Stimulated activated naive CD4-positive, alpha-beta T cell treated with Interleukin-2 at 50 U/mL for 16 hours (primary cell): ENCODE measurements around the gene POTEG.
"Not testable (repeated sequence)": the region's sequence is repeated elsewhere in the genome, so short reads cannot be mapped to it uniquely, and the experiment has no call there.

ENCODE experiments used
- DNase-seq: peaks from one replicate; lab custom pipeline; 2025; lab: John Stamatoyannopoulos, UW

POTEG gene

GRCh38 chr14:19372813-19373500 lies 61.2 kb downstream of the POTEG start:
- not testable (repeated sequence) for DNase-seq

GRCh38 chr14:19371767-19372166 lies 62.4 kb downstream of the POTEG start:
- DNase-seq = not testable (repeated sequence)

GRCh38 chr14:19362803-19363202 lies 71.3 kb downstream of the POTEG start:
- DNase-seq = not testable (repeated sequence)

- not testable (repeated sequence) for DNase-seq
Observed at GRCh38 chr14:19362323-19362722, 71.8 kb downstream of the POTEG start.

- DNase-seq = not testable (repeated sequence)
Observed at GRCh38 chr14:19361636-19362253, 72.4 kb downstream of the POTEG start.

- DNase-seq = not testable (repeated sequence)
Observed at GRCh38 chr14:19360937-19361635, 73.1 kb downstream of the POTEG start.
